HG02840 (cell line): ENCODE data around the gene ANXA4.
"Not testable (repeated sequence)": the region's sequence is repeated elsewhere in the genome, so short reads cannot be mapped to it uniquely, and the experiment has no call there.

Experiments used
- ATAC-seq: cut with Tn5 transposase; IDR thresholded peaks from one replicate; pipeline ENCODE4 v1.9.1; 2021; ENCODE audit warnings: mild to moderate bottlenecking, moderate library complexity, moderate number of reproducible peaks; ENCODE audit not compliant: unreplicated experiment, low FRiP score

Gene ANXA4

DNA sequence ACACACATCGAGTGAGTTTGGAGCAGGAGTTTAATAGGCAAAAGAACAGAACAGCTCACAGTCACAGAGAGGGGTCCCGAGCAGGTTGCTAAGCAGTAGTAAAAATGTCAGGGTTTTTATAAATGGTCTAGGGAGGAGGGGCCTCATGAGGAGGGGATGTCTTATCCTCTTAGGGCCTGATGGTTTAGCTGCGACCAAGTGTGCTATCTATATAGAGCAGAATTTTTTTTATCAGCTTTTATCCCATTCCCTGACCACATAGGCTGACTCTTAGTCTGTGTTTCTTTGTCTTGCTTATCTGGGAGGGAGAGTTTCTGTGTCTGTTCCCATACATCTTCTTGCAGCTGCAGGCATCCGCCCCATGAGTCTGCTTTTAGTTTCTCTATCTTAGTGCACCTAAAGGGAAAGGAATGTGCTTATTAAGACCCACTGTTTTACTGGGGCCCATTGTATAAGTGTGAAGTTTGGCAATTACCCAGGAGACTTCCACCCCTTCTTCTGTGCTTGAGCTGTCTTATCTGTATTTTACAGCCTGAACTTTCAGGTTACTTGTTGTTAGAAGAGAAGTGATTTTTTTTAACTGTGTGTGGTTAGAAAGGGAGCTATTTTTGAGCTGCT lies 57.1 kb downstream of the ANXA4 start:
- no peak for ATAC-seq

DNA sequence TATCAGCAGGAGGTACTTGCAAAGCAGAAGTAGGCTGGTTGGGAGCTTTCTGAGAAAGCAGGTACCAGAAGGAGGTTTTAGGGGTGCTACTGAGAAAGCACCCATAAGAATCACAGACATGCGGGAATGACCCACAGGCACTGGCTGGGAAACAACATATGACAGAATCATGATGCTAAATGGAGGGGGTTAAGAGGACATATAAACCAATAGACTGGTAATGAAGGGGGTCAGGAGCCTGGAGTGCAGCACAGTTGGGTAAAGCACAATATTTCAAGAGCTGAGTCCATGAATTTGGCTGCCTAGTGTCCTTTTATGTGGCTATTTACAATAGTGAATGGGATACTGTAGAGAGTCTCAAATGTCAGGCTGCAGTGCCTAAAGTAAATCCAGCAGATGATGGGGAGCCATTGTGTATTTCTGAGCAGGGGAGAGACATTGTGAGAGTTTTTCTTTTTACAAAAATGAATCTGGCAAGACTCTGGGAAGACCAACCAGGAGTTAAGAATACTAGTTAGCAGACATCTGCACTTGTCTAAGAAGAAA lies 59.9 kb downstream of the ANXA4 start:
- no peak for ATAC-seq

DNA sequence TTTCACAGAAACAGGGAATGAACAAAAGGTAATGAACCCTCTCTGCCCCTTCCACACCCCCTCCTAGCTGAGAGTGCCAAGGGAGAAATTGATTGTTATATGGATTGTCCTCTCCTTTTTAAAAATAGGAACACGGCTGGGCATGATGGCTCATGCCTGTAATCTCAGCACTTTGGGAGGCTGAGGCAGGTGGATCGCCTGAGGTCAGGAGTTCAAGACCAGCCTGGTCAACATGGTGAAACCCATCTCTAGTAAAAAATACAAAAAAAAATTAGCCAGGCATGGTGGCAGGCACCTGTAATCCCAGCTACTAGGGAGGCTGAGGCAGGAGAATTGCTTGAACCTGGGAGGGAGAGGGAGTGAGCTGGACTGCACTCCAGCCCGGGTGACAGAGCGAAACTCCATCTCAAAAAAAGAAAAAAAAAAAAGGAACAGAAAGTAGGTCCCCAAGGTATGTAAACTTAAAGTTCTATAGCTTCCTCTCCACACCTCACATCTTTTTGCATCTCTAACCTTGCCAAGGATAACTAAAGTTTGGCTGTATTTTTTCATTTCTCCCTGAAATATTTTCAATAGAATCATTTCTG lies 60.9 kb downstream of the ANXA4 start:
- ATAC-seq: not testable (repeated sequence)

DNA sequence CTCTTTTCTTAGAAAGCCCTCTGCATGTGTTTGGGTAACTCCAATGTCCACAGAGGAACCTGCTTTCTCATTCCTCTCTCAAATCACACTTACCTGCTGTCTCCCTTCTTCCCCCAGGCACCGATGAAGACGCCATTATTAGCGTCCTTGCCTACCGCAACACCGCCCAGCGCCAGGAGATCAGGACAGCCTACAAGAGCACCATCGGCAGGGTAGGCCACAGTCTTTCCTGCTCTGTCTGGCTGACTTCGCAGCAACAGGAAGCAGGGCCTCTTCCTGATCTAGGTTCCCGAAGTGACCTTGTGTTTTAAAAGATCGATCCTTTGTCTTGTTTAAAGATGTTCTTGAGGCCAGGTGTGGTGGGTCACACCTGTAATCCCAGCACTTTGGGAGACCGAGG lies 62.5 kb downstream of the ANXA4 start:
- ATAC-seq: no peak

DNA sequence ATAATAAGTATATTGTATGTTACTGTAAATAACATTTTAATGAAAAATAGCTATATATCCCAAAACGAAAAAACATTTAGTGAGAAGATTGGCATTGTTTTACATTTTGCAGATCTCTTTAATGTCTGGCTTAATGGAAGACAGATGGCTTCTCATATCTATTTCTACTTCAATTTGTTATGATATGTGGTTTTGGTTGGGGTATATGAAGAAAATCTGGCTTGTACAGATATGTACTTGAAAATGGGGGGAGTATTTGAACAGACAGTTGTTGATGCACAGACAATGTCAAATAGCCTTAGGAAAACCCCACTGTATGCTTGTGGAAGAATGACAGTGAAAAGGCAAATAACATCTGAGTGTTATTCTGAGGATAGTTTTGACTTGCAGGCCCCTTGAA lies 64.0 kb downstream of the ANXA4 start:
- no peak for ATAC-seq

DNA sequence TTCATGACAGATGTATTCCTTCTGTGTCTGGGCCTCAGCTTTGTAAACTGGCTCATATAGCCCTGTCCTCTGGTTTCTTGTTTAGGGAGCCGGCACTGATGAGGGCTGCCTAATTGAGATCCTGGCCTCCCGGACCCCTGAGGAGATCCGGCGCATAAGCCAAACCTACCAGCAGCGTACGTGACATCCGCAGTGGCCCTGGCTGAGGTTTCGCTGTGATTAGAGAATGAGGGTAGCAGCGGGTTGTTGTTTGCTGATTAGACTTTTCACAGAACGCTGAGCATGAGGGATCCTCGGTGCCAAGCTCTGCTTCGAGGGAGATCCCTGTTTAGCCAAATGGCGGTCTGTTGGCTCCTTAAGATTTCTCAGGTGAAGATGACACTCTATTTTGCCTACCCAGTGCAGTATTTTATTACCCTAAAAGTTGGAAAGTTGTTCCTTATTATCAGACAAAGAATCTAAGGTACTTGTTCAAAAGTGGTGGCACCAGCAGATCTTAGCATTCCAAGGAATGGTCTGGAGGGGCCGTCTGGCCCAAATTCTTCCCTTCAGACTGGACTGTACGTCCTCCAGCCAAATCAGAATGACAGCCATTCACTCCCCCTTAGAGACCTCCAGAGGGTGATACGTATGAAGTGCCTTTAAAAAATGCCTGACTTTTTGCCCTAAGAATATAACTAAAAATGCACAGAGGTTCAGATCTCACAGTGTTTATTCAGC lies 66.0 kb downstream of the ANXA4 start:
- no peak for ATAC-seq

DNA sequence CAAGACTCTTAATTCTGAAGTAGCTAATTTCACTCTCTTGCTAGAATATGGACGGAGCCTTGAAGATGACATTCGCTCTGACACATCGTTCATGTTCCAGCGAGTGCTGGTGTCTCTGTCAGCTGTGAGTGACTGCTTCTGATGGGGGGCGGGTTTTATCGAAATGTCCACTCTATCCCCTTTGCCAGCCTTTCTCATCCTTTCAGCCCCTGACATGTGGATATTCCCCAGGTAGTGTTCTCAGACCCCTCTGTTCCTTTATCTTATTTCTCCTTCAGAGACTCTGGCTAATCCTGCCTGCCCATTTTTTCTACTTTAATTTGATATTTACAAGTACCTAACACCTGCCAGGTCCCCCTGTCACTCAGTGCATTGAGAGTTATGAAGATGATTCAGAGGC lies 68.6 kb downstream of the ANXA4 start:
- ATAC-seq: no peak

DNA sequence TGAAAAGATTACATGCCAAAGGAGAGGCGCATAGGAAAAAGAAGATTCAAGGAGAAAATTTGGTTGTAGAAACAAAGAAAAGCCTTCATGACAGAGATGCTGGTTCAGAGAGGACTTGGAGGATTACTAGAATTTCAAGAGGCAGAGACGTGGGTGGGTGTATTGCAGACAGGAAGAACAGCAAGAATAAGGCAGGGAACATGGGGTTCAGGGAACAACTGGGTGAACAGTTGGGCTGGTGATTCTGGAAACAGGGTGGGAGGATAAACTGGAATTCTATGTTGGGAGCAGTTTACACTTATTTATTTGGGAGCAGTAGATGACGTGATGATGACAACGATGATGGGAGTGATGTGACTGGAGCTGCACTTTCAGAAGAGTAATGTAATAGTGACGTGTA lies 69.1 kb downstream of the ANXA4 start:
- ATAC-seq: no peak

DNA sequence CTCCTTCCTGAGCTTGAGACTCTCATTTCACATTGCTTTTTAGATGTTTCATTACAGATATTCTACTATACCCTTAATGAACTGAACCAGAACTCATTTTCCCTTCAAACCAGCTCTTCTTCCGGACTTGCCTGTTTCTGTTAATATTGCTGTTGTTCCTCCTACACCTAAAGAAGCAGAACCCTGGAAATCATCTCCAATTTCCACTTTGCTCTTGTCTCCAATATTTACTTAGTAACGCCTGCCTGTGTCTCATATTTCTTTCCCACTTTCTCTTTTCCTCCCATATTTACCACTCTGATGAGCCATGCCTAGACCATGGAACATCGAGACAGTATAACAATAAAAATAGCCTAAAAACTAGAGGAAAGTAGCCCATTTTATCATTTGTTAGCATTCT lies 69.7 kb downstream of the ANXA4 start:
- ATAC-seq: no peak

DNA sequence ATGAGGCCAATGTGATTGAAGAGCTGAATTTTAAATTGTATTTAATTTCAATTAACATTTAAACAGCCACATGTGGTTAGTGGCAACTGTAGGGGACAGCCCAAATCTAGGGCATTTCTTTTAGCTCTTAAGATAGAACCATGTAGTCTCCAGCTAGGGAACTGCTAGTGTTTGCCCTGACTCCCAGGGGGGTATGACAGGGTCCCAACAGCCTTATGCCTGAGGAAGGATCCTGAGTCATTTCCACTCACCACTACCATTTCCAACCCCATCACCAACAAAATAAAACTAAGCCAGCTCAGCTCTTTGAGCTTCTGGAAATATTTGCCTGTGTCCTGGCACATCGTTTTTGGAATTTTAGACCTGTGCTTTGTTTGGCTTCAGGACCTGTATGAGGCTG lies 73.8 kb downstream of the ANXA4 start:
- no peak for ATAC-seq

DNA sequence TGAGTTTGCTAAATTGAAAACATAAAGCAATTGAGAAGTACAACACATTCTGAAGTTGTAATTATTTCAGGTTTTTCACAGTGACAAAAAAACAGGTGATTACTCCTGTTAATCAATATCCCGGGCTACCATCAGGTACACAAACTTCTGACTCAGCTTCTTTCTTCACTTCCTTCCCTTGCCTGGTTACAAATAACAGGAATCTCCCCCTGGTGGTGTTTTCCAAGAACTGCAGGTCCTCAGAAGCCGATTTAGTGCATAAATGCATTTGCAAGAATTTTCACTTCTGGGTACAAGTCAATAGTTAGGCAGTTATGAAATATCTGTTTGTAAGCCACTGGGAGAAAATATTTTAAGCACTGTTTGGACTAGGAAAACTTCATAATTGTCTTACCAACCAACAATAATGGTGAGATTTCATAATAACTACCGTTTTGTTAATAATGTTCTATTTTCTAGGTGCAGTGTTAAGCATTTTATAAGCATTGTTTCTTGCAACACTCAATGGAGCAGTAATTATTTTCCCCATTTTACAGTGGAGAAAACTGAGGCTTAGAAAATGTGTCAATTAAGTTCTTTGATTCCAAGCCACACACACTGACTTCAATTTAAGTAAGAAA lies 75.1 kb downstream of the ANXA4 start:
- ATAC-seq: no peak

DNA sequence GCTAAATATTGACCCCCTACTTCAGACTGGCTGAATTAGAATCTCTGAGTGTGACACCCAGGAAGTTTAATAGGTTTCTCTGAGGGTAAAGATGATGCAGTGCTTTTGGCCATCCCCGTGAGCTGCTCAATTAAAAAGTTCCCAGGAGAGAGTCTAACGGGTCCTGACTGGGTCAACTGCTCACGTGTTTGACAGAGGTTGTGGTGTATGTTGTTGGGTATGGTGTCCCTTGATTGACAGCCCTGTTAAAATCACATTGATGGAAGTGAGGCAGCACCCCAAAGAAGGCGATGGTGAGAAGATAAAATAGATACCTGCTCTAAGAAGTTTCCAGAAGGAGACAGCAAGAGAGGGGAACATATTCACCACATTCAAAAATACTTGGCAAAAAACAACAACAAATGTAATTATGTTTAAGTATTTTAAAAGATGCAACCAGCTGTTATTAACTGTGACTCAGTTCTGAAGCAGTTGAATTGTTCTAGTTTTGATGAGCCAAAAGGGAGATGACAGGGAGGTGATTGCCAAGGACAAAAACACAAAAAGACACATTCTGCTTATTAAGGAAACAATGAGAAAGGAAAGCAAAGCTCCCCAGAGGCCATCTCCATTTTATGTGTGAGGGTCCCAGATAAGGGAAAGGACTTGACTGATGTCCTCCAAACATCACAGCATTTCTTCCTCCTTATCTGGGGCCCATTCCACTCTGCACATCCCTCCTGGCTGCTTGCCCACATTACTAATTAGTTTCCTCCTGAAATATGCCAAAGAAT lies 76.0 kb downstream of the ANXA4 start:
- no peak for ATAC-seq

DNA sequence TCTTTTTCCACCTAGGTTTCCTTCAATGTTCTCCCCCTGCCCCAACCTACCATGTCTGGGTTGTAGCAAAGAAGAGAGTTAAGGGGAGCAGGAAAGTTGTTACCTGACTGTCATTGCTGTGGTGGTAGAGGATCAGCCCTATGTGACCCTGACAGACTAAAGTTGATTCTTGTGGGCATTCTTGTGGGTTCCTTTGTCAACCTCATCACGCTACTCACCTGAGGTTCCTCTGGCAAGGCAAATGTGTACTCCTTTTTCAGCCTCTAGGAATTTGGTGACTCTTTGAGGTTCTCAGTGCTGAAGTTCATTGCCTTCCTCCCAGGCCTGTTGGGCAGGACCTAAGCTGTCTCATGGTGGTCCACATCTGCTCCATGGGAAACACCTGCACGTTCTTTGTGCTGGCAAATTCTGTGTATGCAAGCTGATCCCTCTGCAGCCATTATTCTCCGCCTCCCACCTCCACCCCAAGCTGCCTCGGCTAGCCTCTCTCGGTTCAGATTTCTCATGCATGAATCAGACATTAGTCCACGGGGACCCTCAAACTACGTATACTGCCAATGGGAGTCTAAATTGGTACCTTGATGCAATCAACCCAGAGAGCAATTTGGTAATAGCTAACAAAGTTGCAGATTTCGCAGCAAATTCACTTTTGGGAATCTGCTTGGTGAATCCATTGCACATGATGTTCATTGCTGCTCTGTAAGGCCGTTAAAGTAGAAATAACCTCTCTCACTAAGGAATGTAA lies 86.0 kb downstream of the ANXA4 start:
- ATAC-seq: no peak

DNA sequence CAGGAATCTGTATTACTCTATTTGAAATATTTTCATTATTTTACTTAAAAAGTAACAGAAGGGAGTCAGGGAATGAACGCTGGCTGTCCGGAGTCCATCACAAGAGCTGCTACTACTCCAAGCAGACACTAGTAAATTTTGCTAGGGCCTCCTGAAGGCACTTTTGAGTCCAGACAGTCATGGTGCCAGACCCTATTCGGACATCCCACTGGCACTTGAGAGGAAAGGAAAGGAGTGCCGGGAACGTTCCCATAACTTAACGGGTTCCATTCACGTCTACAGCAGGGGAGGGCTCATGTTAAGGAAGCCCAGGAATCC lies 87.0 kb downstream of the ANXA4 start:
- ATAC-seq: no peak

DNA sequence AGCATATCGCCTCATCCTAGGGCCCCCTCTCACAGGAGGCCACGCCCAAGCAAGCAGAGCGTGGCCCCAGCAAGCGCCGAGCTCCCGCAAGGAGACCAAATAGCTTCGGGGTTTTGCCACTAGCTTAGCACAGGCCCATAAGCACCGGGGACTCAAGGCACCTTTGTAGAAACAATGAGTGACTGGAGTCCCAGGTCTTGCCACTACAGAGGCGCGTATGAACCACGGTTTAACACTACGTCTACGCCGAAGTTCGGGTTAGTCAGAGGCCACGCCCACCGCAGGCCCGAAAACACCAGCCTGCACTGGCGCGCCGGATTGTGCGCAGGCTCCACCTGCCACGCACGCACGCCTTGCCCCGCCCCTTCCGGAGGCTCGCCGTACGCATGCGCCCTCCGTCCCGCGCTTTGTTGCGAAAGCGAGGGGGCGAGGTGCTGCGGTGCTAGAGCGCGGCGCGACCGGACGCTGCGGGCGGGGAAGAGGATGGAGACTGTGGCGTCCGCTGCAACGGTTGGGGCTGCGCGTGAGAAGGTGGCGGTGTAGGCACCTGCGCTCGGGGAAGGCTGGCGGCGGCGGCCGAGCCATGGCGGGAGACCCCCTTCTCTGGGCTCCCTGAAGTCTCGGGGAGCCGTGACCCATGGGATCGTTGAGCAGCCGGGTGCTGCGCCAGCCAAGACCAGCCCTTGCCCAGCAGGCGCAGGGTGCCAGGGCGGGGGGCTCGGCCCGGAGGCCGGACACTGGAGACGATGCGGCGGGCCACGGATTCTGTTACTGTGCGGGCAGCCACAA lies 87.5 kb downstream of the ANXA4 start, which contains the start of gene GMCL1:
Gene GMCL1 (plus strand): TSS at position 405 of the 789 bp plus-strand sequence. CDS start 233 bp downstream, at position 638.
- peak; percentile 88 for ATAC-seq

DNA sequence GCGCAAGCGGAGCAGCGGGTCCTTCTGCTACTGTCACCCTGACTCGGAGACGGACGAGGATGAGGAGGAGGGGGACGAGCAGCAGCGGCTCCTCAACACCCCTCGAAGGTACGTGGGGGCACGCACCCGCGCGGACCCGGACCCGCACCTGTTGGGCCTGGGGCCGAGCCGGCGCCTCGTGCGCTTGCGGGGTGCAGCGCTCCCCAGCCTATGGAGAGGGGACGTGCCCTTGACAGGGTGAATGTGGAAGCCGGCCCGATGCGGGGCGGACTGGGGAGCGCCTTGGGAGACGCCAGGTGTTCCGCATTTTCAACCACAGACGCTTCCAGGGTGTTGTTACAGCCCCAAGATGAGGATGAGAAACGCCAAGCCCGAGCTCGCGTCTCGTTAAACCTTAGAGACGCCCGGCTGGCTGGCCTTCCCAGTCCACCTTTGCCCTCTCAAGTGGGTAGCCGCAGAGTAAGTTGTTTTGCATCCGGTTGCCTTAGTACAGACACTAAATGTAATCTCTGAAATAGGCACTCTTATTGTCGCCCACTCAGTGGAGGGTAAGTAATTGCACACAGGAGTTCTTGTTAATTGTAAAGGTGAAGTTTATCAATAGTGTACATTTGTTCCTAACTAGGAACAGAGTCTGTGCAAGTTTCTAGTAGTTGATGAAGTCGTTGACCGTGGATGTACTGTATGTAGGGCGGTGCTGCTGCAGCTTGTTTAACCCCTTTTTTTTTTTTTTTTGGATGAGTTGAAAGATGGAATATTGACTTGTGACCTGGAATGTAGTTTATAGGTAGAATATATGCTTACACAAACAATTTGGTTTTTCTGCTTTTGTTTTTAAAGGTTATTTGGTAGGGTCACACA lies 88.3 kb downstream of the ANXA4 start:
- ATAC-seq: peak; percentile 25

DNA sequence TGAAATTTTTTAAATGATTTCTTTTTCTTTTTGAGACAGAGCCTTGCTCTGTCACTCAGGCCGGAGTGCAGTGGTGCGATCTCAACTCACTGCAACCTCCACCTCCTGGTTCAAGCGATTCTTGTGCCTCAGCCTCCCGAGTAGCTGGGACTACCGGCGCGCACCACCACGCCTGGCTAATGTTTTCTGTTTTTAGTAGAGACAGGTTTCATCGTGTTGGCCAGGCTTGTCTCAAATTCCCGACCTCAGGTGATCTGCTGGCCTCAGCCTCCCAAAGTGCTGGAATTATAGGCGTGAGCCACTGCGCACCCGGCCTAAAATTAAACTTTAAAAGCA lies 88.9 kb downstream of the ANXA4 start:
- not testable (repeated sequence) for ATAC-seq

DNA sequence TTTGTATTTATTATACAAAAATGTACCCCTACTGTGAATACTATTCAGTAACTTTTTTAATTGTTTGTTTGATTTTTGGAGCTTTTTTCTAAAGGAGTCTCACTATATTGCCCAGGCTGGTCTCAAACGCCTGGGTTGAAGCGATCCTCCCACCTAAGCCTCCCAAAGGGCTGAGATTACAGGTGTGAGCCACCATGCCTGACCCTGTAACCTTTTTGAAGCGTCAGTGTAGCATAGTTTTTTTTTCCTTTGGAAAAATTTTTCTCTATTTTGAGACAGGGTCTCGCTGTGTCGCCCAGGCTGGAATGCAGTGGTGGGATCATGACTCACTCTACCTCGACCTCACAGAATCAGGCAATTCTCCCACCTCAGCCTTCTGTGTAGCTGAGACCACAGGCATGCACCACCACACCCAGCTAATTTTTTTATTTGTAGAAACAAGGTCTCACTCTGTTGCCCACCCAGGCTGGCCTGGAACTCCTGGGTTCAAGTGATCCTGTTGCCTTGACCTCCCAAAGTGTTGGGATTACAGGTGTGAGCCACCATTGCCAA lies 89.5 kb downstream of the ANXA4 start:
- ATAC-seq: no peak
